GM23338 (cell line): ENCODE measurements around the gene ASRGL1. TPM values are rescaled to one million over a fixed set of nuclear protein-coding genes. Genes with fewer than 3 reads are reported as not detected.

Source experiments
- ATAC-seq: fragments of 200-7000 bp; cut with Tn5 transposase; 3 replicates; pipeline ENCODE4 v1.9.1; 2020
- DNase-seq: peaks from one replicate; pipeline ENCODE4 v3.0.0-alpha.2; 2015; ENCODE audit warnings: low spot score
- H2AFZ ChIP-seq: fragments of 200-600 bp; sonication (generic); 2 replicates; pipeline ENCODE4 v1.8.0; 2016; ENCODE audit warnings: antibody characterized with exemption, mild to moderate bottlenecking, moderate library complexity
- H3F3A ChIP-seq: fragments of 200-600 bp; sonication (generic); replicated peaks from 2 replicates; pipeline ENCODE4 v1.8.0; 2017; ENCODE audit warnings: antibody characterized with exemption, mixed run types, low read depth
- H3K27ac ChIP-seq: fragments of 200-600 bp; sonication (generic); 2 replicates; pipeline ENCODE4 v1.6.1; 2016; ENCODE audit warnings: low read depth
- H3K27me3 ChIP-seq: fragments of 200-600 bp; sonication (generic); 2 replicates; pipeline ENCODE4 v1.8.0; 2016; ENCODE audit warnings: mild to moderate bottlenecking, mixed run types, moderate library complexity; ENCODE audit not compliant: insufficient read depth
- H3K36me3 ChIP-seq: fragments of 200-600 bp; sonication (generic); 2 replicates; pipeline ENCODE4 v1.8.0; 2016; ENCODE audit warnings: mild to moderate bottlenecking; ENCODE audit not compliant: insufficient read depth
- H3K4me1 ChIP-seq: fragments of 200-600 bp; sonication (generic); 2 replicates; pipeline ENCODE4 v1.8.0; 2016; ENCODE audit warnings: mild to moderate bottlenecking, moderate library complexity; ENCODE audit not compliant: insufficient read depth
- H3K4me2 ChIP-seq: fragments of 200-600 bp; sonication (generic); 2 replicates; pipeline ENCODE4 v1.7.1; 2017; ENCODE audit warnings: mixed run types
- H3K4me3 ChIP-seq: fragments of 200-600 bp; sonication (generic); 2 replicates; pipeline ENCODE4 v1.6.1; 2016; ENCODE audit warnings: mixed run types
- H3K79me2 ChIP-seq: fragments of 200-600 bp; sonication (generic); replicated peaks from 2 replicates; pipeline ENCODE4 v1.8.0; 2017; ENCODE audit warnings: mild to moderate bottlenecking; ENCODE audit not compliant: insufficient read depth
- H3K9me2 ChIP-seq: fragments of 200-600 bp; sonication (generic); 2 replicates; pipeline ENCODE4 v1.8.0; 2017; ENCODE audit not compliant: insufficient read depth
- H4K20me1 ChIP-seq: fragments of 200-600 bp; sonication (generic); replicated peaks from 2 replicates; pipeline ENCODE4 v1.8.0; 2017; ENCODE audit warnings: mild to moderate bottlenecking; ENCODE audit not compliant: insufficient read depth
- H3K27ac Mint-ChIP-seq: 2 replicates; pipeline ENCODE4 v1.8.0; 2020; ENCODE audit warnings: inconsistent platforms, mild to moderate bottlenecking, moderate library complexity, mixed read lengths
- H3K27me3 Mint-ChIP-seq: 3 replicates; pipeline ENCODE4 v1.8.0; 2022; ENCODE audit warnings: low read depth, mild to moderate bottlenecking, moderate library complexity, mixed read lengths, inconsistent platforms; ENCODE audit not compliant: insufficient read depth, poor library complexity
- H3K36me3 Mint-ChIP-seq: 3 replicates; pipeline ENCODE4 v1.8.0; 2021; ENCODE audit warnings: low read depth, mild to moderate bottlenecking, inconsistent platforms, moderate library complexity, mixed read lengths
- H3K4me1 Mint-ChIP-seq: 3 replicates; pipeline ENCODE4 v1.8.0; 2020; ENCODE audit warnings: mild to moderate bottlenecking, inconsistent platforms, mixed read lengths
- H3K4me3 Mint-ChIP-seq: 3 replicates; pipeline ENCODE4 v1.8.0; 2021; ENCODE audit warnings: moderate library complexity, mild to moderate bottlenecking, inconsistent platforms, mixed read lengths
- H3K9me3 Mint-ChIP-seq: 3 replicates; pipeline ENCODE4 v1.8.0; 2020; ENCODE audit warnings: moderate library complexity, mild to moderate bottlenecking, inconsistent platforms, mixed read lengths
- CREB1 ChIP-seq: fragments of 250-450 bp; sonication (Bioruptor Pico); IDR thresholded peaks from 2 replicates; pipeline ENCODE4 v1.5.0; 2020; ENCODE audit warnings: low read depth, mild to moderate bottlenecking, moderate library complexity
- EZH2 ChIP-seq: fragments of 200-600 bp; sonication (generic); IDR thresholded peaks from one replicate; pipeline ENCODE4 v1.8.0; 2017; ENCODE audit warnings: antibody characterized with exemption, mild to moderate bottlenecking, low read depth; ENCODE audit not compliant: unreplicated experiment
- EZH2phosphoT487 ChIP-seq: fragments of 200-600 bp; sonication (generic); IDR thresholded peaks from one replicate; pipeline ENCODE4 v1.8.1; 2018; ENCODE audit warnings: antibody characterized with exemption; ENCODE audit not compliant: unreplicated experiment
- JUNB ChIP-seq: IDR thresholded peaks from one replicate; pipeline ENCODE4 v1.6.1; 2016; ENCODE audit warnings: antibody characterized with exemption; ENCODE audit not compliant: unreplicated experiment
- NANOG ChIP-seq: IDR thresholded peaks from 2 replicates; pipeline ENCODE4 v1.6.1; 2016; ENCODE audit warnings: antibody characterized with exemption, borderline replicate concordance
- POLR2AphosphoS5 ChIP-seq: IDR thresholded peaks from 2 replicates; pipeline ENCODE4 v1.6.1; 2016; ENCODE audit warnings: antibody characterized with exemption, low read depth
- STAT1 ChIP-seq: IDR thresholded peaks from one replicate; pipeline ENCODE4 v1.6.1; 2016; ENCODE audit warnings: antibody characterized with exemption; ENCODE audit not compliant: unreplicated experiment
- ZNF114 ChIP-seq: fragments of 250-450 bp; sonication (Bioruptor Pico); IDR thresholded peaks from 2 replicates; pipeline ENCODE4 v1.5.0; 2020; ENCODE audit warnings: mild to moderate bottlenecking, moderate library complexity
- ZNF331 ChIP-seq: fragments of 250-450 bp; sonication (Bioruptor Pico); IDR thresholded peaks from 2 replicates; pipeline ENCODE4 v1.5.0; 2020; ENCODE audit warnings: low read depth, mild to moderate bottlenecking, moderate library complexity
- polyA plus RNA-seq: library from polyadenylated mRNA; unstranded; fragments of >200 nt; fragmentation: Nextera tagmentation; extraction: Ambion mirVana; gene quantifications from 2 replicates; pipeline ENCODE4 v1.2.1, GENCODE V29; 2016
- total RNA-seq: library from RNA; depleted of rRNA; stranded (reverse); fragments of >200 nt; shearing (Covaris generic); gene quantifications from 2 replicates; pipeline ENCODE4 v1.2.3, GENCODE V29; 2014
- TF ChIP-seq, protein P1 (sequence below): IDR thresholded peaks from one replicate; pipeline ENCODE4 v1.6.1; 2018; ENCODE audit warnings: antibody characterized with exemption; ENCODE audit not compliant: unreplicated experiment
- TF ChIP-seq, protein P2 (sequence below): IDR thresholded peaks from 2 replicates; pipeline ENCODE4 v1.6.1; 2016; ENCODE audit warnings: antibody characterized with exemption
- TF ChIP-seq, protein P3 (sequence below), 2 experiments: fragments of 200-600 bp in 1 of 2; sonication (generic) in 1 of 2; conservative IDR thresholded peaks; 2 replicates each; pipeline versions ENCODE4 v1.5.1 to v1.6.1; 2016 to 2017; ENCODE audit warnings: antibody characterized with exemption in 2 of 2, low read depth in 2 of 2, mild to moderate bottlenecking in 2 of 2, moderate library complexity in 1 of 2
- TF ChIP-seq, protein P4 (sequence below): fragments of 250-450 bp; sonication (Bioruptor Pico); IDR thresholded peaks from 2 replicates; pipeline ENCODE4 v1.5.0; 2020; ENCODE audit warnings: mild to moderate bottlenecking, moderate library complexity

The ASRGL1 gene
- total and polyA plus RNA-seq, 2 experiments from 2014 or later, result 32.9 to 50.3 TPM

DNA sequence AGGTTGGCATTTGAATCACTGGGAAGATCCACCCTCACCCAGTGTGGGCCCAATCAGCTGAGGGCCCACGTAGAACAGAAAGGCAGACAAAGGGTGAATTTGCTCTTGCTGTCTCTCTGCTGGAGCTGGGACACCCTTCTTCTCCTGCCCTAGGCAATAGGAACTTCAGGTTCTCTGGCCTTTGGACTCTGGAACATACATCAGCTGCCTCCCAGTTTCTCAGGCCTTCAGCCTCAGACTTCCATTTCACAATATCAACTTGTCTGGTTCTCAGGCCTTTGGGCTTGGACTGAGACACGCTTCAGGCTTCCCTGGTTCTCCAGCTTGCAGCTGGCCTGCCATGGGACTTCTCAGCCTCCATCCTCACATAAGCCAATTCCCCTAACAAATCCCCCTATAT, 14.7 kb upstream of the ASRGL1 start:
- H3K4me1 ChIP-seq, result peaks cover 4% of the 10 kb centered on the region
- Mint-ChIP-seq H3K9me3 (no peaks in the 10 kb centered on the region), H3K27me3 (no peaks in the 10 kb centered on the region), H3K4me1 (peaks cover 10% of the 10 kb centered on the region), H3K36me3 (no peaks in the 10 kb centered on the region), H3K27ac (no peak overlapping the region), H3K4me3 (no peak overlapping the region)
- no peak overlapping the region for H3K4me3 ChIP-seq
- no peaks in the 10 kb centered on the region for H3K79me2 ChIP-seq
- H3K27ac ChIP-seq, result no peak overlapping the region
- no peaks in the 10 kb centered on the region for H3K36me3 ChIP-seq
- H3K9me2 ChIP-seq, result no peaks in the 10 kb centered on the region
- no peak overlapping the region for H2AFZ ChIP-seq
- H3F3A ChIP-seq, result no peaks in the 10 kb centered on the region
- no peaks in the 10 kb centered on the region for H4K20me1 ChIP-seq
- DNase-seq (no peak), ATAC-seq (no peak)
- no peak overlapping the region for H3K4me2 ChIP-seq
- TF ChIP-seq ZNF331 (no peak), JUNB (no peak), CREB1 (CRISPR knock-in tag) (no peak), STAT1 (no peak), POLR2AphosphoS5 (no peak), EZH2phosphoT487 (no peak), ZNF114 (CRISPR knock-in tag) (no peak), EZH2 (no peak), NANOG (no peak)
- TF ChIP-seq, protein P1, sequence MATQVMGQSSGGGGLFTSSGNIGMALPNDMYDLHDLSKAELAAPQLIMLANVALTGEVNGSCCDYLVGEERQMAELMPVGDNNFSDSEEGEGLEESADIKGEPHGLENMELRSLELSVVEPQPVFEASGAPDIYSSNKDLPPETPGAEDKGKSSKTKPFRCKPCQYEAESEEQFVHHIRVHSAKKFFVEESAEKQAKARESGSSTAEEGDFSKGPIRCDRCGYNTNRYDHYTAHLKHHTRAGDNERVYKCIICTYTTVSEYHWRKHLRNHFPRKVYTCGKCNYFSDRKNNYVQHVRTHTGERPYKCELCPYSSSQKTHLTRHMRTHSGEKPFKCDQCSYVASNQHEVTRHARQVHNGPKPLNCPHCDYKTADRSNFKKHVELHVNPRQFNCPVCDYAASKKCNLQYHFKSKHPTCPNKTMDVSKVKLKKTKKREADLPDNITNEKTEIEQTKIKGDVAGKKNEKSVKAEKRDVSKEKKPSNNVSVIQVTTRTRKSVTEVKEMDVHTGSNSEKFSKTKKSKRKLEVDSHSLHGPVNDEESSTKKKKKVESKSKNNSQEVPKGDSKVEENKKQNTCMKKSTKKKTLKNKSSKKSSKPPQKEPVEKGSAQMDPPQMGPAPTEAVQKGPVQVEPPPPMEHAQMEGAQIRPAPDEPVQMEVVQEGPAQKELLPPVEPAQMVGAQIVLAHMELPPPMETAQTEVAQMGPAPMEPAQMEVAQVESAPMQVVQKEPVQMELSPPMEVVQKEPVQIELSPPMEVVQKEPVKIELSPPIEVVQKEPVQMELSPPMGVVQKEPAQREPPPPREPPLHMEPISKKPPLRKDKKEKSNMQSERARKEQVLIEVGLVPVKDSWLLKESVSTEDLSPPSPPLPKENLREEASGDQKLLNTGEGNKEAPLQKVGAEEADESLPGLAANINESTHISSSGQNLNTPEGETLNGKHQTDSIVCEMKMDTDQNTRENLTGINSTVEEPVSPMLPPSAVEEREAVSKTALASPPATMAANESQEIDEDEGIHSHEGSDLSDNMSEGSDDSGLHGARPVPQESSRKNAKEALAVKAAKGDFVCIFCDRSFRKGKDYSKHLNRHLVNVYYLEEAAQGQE, result no peak
- TF ChIP-seq, protein P2, sequence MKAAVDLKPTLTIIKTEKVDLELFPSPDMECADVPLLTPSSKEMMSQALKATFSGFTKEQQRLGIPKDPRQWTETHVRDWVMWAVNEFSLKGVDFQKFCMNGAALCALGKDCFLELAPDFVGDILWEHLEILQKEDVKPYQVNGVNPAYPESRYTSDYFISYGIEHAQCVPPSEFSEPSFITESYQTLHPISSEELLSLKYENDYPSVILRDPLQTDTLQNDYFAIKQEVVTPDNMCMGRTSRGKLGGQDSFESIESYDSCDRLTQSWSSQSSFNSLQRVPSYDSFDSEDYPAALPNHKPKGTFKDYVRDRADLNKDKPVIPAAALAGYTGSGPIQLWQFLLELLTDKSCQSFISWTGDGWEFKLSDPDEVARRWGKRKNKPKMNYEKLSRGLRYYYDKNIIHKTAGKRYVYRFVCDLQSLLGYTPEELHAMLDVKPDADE, result no peak
- TF ChIP-seq, protein P3, sequence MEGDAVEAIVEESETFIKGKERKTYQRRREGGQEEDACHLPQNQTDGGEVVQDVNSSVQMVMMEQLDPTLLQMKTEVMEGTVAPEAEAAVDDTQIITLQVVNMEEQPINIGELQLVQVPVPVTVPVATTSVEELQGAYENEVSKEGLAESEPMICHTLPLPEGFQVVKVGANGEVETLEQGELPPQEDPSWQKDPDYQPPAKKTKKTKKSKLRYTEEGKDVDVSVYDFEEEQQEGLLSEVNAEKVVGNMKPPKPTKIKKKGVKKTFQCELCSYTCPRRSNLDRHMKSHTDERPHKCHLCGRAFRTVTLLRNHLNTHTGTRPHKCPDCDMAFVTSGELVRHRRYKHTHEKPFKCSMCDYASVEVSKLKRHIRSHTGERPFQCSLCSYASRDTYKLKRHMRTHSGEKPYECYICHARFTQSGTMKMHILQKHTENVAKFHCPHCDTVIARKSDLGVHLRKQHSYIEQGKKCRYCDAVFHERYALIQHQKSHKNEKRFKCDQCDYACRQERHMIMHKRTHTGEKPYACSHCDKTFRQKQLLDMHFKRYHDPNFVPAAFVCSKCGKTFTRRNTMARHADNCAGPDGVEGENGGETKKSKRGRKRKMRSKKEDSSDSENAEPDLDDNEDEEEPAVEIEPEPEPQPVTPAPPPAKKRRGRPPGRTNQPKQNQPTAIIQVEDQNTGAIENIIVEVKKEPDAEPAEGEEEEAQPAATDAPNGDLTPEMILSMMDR (conservative IDR thresholded peaks at IDR 0.05; ENCODE audit: low read depth in 2 of 2), result no peak
- TF ChIP-seq, protein P4, sequence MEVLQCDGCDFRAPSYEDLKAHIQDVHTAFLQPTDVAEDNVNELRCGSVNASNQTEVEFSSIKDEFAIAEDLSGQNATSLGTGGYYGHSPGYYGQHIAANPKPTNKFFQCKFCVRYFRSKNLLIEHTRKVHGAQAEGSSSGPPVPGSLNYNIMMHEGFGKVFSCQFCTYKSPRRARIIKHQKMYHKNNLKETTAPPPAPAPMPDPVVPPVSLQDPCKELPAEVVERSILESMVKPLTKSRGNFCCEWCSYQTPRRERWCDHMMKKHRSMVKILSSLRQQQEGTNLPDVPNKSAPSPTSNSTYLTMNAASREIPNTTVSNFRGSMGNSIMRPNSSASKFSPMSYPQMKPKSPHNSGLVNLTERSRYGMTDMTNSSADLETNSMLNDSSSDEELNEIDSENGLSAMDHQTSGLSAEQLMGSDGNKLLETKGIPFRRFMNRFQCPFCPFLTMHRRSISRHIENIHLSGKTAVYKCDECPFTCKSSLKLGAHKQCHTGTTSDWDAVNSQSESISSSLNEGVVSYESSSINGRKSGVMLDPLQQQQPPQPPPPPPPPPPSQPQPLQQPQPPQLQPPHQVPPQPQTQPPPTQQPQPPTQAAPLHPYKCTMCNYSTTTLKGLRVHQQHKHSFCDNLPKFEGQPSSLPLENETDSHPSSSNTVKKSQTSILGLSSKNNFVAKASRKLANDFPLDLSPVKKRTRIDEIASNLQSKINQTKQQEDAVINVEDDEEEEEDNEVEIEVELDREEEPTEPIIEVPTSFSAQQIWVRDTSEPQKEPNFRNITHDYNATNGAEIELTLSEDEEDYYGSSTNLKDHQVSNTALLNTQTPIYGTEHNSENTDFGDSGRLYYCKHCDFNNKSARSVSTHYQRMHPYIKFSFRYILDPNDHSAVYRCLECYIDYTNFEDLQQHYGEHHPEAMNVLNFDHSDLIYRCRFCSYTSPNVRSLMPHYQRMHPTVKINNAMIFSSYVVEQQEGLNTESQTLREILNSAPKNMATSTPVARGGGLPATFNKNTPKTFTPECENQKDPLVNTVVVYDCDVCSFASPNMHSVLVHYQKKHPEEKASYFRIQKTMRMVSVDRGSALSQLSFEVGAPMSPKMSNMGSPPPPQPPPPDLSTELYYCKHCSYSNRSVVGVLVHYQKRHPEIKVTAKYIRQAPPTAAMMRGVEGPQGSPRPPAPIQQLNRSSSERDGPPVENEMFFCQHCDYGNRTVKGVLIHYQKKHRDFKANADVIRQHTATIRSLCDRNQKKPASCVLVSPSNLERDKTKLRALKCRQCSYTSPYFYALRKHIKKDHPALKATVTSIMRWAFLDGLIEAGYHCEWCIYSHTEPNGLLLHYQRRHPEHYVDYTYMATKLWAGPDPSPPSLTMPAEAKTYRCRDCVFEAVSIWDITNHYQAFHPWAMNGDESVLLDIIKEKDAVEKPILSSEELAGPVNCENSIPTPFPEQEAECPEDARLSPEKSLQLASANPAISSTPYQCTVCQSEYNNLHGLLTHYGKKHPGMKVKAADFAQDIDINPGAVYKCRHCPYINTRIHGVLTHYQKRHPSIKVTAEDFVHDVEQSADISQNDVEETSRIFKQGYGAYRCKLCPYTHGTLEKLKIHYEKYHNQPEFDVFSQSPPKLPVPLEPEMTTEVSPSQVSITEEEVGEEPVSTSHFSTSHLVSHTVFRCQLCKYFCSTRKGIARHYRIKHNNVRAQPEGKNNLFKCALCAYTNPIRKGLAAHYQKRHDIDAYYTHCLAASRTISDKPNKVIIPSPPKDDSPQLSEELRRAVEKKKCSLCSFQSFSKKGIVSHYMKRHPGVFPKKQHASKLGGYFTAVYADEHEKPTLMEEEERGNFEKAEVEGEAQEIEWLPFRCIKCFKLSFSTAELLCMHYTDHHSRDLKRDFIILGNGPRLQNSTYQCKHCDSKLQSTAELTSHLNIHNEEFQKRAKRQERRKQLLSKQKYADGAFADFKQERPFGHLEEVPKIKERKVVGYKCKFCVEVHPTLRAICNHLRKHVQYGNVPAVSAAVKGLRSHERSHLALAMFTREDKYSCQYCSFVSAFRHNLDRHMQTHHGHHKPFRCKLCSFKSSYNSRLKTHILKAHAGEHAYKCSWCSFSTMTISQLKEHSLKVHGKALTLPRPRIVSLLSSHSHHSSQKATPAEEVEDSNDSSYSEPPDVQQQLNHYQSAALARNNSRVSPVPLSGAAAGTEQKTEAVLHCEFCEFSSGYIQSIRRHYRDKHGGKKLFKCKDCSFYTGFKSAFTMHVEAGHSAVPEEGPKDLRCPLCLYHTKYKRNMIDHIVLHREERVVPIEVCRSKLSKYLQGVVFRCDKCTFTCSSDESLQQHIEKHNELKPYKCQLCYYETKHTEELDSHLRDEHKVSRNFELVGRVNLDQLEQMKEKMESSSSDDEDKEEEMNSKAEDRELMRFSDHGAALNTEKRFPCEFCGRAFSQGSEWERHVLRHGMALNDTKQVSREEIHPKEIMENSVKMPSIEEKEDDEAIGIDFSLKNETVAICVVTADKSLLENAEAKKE (CRISPR knock-in tag), result no peak
- no peaks in the 10 kb centered on the region for H3K27me3 ChIP-seq
